Endothelial cell of umbilical vein (primary cell): ENCODE results near the gene EXOC6B. TPM values are rescaled to one million over a fixed set of nuclear protein-coding genes. Genes with fewer than 3 reads are reported as not detected.

ENCODE experiments used
- BruUV-seq: library from RNA; stranded (reverse); fragments of 400-500 nt; replicated peaks from 2 replicates; lab custom pipeline; 2021; lab: Mats Ljungman, UMichigan
- CTCF ChIA-PET: fragments of 300-600, 350-600 bp; sonication (Branson Sonifier 250); formaldehyde crosslinking; loops from one replicate; lab custom pipeline; 2021; ENCODE audit warnings: antibody characterized with exemption, inconsistent platforms; lab: Charles Lee
- POLR2A ChIA-PET: fragments of 300-600, 350-600 bp; sonication (Branson Sonifier 250); formaldehyde crosslinking; loops from one replicate; lab custom pipeline; 2021; ENCODE audit warnings: antibody characterized with exemption, inconsistent platforms; lab: Charles Lee
- DNase-seq: peaks from one replicate; pipeline ENCODE4 v3.0.0-alpha.2; 2011; ENCODE audit warnings: low read depth, low spot score
- FAIRE-seq: peaks from 2 replicates; lab custom pipeline; 2011; peaks lifted over from hg19 to GRCh38; lab: Jason Lieb, UNC
- H2AFZ ChIP-seq: 2 replicates; pipeline ENCODE4 v1.6.0; 2012; ENCODE audit warnings: low read depth, low read length, control low read depth, inconsistent platforms
- H3K27ac ChIP-seq: 2 replicates; pipeline ENCODE4 v1.5.1; 2011; ENCODE audit warnings: low read depth, mild to moderate bottlenecking, control low read depth, low read length, moderate library complexity; ENCODE audit not compliant: insufficient read depth
- H3K27me3 ChIP-seq, 2 experiments: 2 replicates each; pipeline versions ENCODE4 v1.6.0 to v1.6.1; 2011; ENCODE audit warnings: low read length in 2 of 2, mixed read lengths in 1 of 2; ENCODE audit not compliant: control insufficient read depth in 2 of 2, insufficient read depth in 2 of 2
- H3K36me3 ChIP-seq, 2 experiments: 2 replicates in 1 of 2; 3 replicates in 1 of 2; pipeline ENCODE4 v1.5.1; 2011; ENCODE audit warnings: low read length in 2 of 2, mild to moderate bottlenecking in 1 of 2, moderate library complexity in 1 of 2; ENCODE audit not compliant: control insufficient read depth in 2 of 2, insufficient read depth in 2 of 2; ENCODE audit errors: extremely low read depth in 1 of 2
- H3K4me1 ChIP-seq: 3 replicates; pipeline ENCODE4 v1.5.1; 2011; ENCODE audit warnings: mild to moderate bottlenecking, low read length; ENCODE audit not compliant: control insufficient read depth, insufficient read depth; ENCODE audit errors: extremely low read depth
- H3K4me2 ChIP-seq: 2 replicates; pipeline ENCODE4 v1.6.1; 2011; ENCODE audit warnings: low read length, control low read depth, mixed read lengths; ENCODE audit not compliant: insufficient read depth
- H3K4me3 ChIP-seq, 3 experiments: fragments of 200-600 bp in 1 of 3; sonication (generic), shearing (Covaris generic) in 1 of 3; replicated peaks in 1 of 3; 2 replicates each; pipeline ENCODE4 v1.5.1; 2011 to 2016; ENCODE audit warnings: control low read depth in 3 of 3, low read length in 3 of 3, mild to moderate bottlenecking in 2 of 3, inconsistent platforms in 1 of 3, low read depth in 1 of 3, moderate library complexity in 1 of 3; ENCODE audit not compliant: insufficient read depth in 1 of 3
- H3K79me2 ChIP-seq: 2 replicates; pipeline ENCODE4 v1.6.0; 2012; ENCODE audit warnings: low read length, inconsistent platforms; ENCODE audit not compliant: control insufficient read depth, insufficient read depth
- H3K9ac ChIP-seq: replicated peaks from 2 replicates; pipeline ENCODE3; 2011; ENCODE audit warnings: low read length, control low read depth; ENCODE audit not compliant: insufficient read depth; ENCODE audit errors: extremely low read depth
- H3K9me1 ChIP-seq: replicated peaks from 3 replicates; pipeline ENCODE4 v1.6.0; 2011; ENCODE audit warnings: mild to moderate bottlenecking, low read length; ENCODE audit not compliant: control insufficient read depth, insufficient read depth; ENCODE audit errors: extremely low read depth
- H3K9me3 ChIP-seq: replicated peaks from 2 replicates; pipeline ENCODE4 v1.5.1; 2012; ENCODE audit warnings: low read length, inconsistent platforms; ENCODE audit not compliant: control insufficient read depth, insufficient read depth
- H4K20me1 ChIP-seq: replicated peaks from 2 replicates; pipeline ENCODE3; 2011; ENCODE audit warnings: mild to moderate bottlenecking, low read length; ENCODE audit not compliant: control insufficient read depth, insufficient read depth; ENCODE audit errors: extremely low read depth
- CTCF ChIP-seq, 2 donors: IDR thresholded peaks; 1 replicate in 1 of 2; 2 replicates in 1 of 2; pipeline ENCODE4 v1.5.1; 2011; ENCODE audit warnings: low read length in 2 of 2, mild to moderate bottlenecking in 2 of 2, moderate library complexity in 2 of 2, control low read depth in 1 of 2, inconsistent platforms in 1 of 2, low read depth in 1 of 2; ENCODE audit not compliant: insufficient read depth in 1 of 2; ENCODE audit errors: extremely low read depth in 1 of 2
- EZH2 ChIP-seq: IDR thresholded peaks from 2 replicates; pipeline ENCODE4 v1.6.1; 2012; ENCODE audit warnings: borderline replicate concordance, low read depth, mild to moderate bottlenecking, moderate library complexity, low read length, inconsistent platforms; ENCODE audit not compliant: severe bottlenecking
- FOS ChIP-seq: IDR thresholded peaks from 2 replicates; pipeline ENCODE4 v1.6.1; 2011; ENCODE audit warnings: mild to moderate bottlenecking, low read length, moderate library complexity, borderline replicate concordance; ENCODE audit not compliant: insufficient read depth
- GATA2 ChIP-seq: IDR thresholded peaks from 2 replicates; pipeline ENCODE4 v1.7.0; 2011; ENCODE audit warnings: low read depth, mild to moderate bottlenecking, moderate library complexity, mixed read lengths, low read length; ENCODE audit not compliant: insufficient read length, insufficient read depth
- JUN ChIP-seq: IDR thresholded peaks from 2 replicates; pipeline ENCODE4 v1.6.1; 2011; ENCODE audit warnings: borderline replicate concordance, low read depth; ENCODE audit not compliant: insufficient read length, insufficient read depth
- MAX ChIP-seq: IDR thresholded peaks from 2 replicates; pipeline ENCODE4 v1.6.1; 2011; ENCODE audit not compliant: insufficient read depth, insufficient read length
- MYC ChIP-seq: IDR thresholded peaks from one replicate; pipeline ENCODE4 v1.6.1; 2011; ENCODE audit warnings: mild to moderate bottlenecking, low read depth, low read length
- POLR2A ChIP-seq: IDR thresholded peaks from 2 replicates; pipeline ENCODE4 v1.6.1; 2012; ENCODE audit warnings: low read depth, mild to moderate bottlenecking, control low read depth, low read length
- POLR2AphosphoS5 ChIP-seq: IDR thresholded peaks from 2 replicates; pipeline ENCODE4 v1.6.1; 2012; ENCODE audit warnings: low read depth, mild to moderate bottlenecking, control low read depth, low read length, moderate library complexity; ENCODE audit not compliant: insufficient read depth
- dilution Hi-C: fragments of 300-500 bp; cut with MboI; formaldehyde crosslinking; loops from one replicate; pipeline ENCODE4 v1.15.0; 2019; ENCODE audit warnings: low sequenced_read_pairs; ENCODE audit not compliant: extremely low pct_ligation_motif_present
- intact Hi-C: fragments of 100-400 bp; cut with micrococcal nuclease; formaldehyde crosslinking; loops from one replicate; pipeline ENCODE4 v1.10.0; 2022
- polyA plus RNA-seq, 4 experiments: library from polyadenylated mRNA; depleted of rRNA in 3 of 4; stranded (reverse) in 3 of 4; unstranded in 1 of 4; fragments of >200 nt; gene quantifications; 2 replicates each; pipeline versions ENCODE4 v1.2.1 to v1.2.3, GENCODE V29; 2011 to 2012; ENCODE audit warnings: missing spikeins in 1 of 4
- total RNA-seq: library from RNA; stranded (reverse); gene quantifications from 2 replicates; pipeline ENCODE4 v1.2.3, GENCODE V29; 2021

The EXOC6B gene
- total and polyA plus RNA-seq, 2 donors (not counting 3 experiments of a cell fraction or from before 2014, with no cell fraction given), result 10.8 to 34.8 TPM

GRCh38 chr2:72131916-72132841 is 693.7 kb downstream of the EXOC6B start:
- no peak overlapping the region for H3K9ac ChIP-seq
- no peaks in the 10 kb centered on the region for H3K9me1 ChIP-seq
- H3K4me3 ChIP-seq, result no peak overlapping the region
- H4K20me1 ChIP-seq, result no peaks in the 10 kb centered on the region
- CTCF ChIA-PET, result no interaction called here
- FAIRE-seq (no peak), DNase-seq (no peak)
- no peak overlapping the region for H2AFZ ChIP-seq
- no peaks in the 10 kb centered on the region for H3K9me3 ChIP-seq
- intact Hi-C loops, result no loop called here
- no peak for TF ChIP-seq POLR2A
- no peak for TF ChIP-seq JUN
- no peak for TF ChIP-seq MYC
- no peak for TF ChIP-seq POLR2AphosphoS5
- no peak for TF ChIP-seq MAX
- TF ChIP-seq FOS, result no peak
- no peak for TF ChIP-seq CTCF (IDR thresholded peaks at IDR 0.05; ENCODE audit: extremely low read depth in 1 of 2, insufficient read depth in 1 of 2, low read depth in 1 of 2, low read length in 2 of 2)
- no peak for TF ChIP-seq GATA2
- TF ChIP-seq EZH2, result no peak
- POLR2A ChIA-PET, result no interaction called here
- no peak overlapping the region for H3K27ac ChIP-seq
- dilution Hi-C loops, result no loop called here
- H3K4me1 ChIP-seq, result no peaks in the 10 kb centered on the region
- no peaks in the 10 kb centered on the region for H3K27me3 ChIP-seq
- no TSS peak for BruUV-seq
- no peaks in the 10 kb centered on the region for H3K36me3 ChIP-seq
- no peaks in the 10 kb centered on the region for H3K79me2 ChIP-seq
- no peak overlapping the region for H3K4me2 ChIP-seq
